HG02943 (cell line): ENCODE measurements around the gene ABCB11.
A peak's percentile ranks its signal among the peaks of the same experiment; 100 is the strongest.

Experiments used
- ATAC-seq: cut with Tn5 transposase; IDR thresholded peaks from one replicate; pipeline ENCODE4 v1.9.1; 2021; ENCODE audit warnings: mild to moderate bottlenecking, low read depth, moderate library complexity; ENCODE audit not compliant: unreplicated experiment

ABCB11 gene

GRCh38 chr2:168981651-168982050 is 49.5 kb downstream of the ABCB11 start:
- no peak for ATAC-seq

- ATAC-seq: no peak
Observed at GRCh38 chr2:168978461-168978861, 52.7 kb downstream of the ABCB11 start.

DNA sequence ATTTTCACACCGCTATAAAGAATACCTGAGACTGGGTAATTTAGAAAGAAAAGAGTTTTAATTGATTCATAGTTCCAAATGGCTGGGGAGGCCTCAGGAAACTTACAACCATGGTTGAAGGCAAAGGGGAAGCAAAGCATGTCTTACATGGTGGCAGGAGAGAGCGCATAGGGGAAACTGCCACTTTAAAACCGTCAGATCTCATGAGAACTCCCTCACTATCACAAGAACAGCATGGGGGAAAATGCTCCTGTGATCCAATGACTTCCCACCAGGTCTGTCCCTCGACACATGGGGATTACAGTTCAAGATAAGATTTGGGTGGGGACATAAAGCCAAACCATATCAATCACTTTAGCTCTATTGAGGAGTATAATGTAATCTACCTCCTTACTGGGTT is 53.5 kb downstream of the ABCB11 start:
- ATAC-seq: no peak

DNA sequence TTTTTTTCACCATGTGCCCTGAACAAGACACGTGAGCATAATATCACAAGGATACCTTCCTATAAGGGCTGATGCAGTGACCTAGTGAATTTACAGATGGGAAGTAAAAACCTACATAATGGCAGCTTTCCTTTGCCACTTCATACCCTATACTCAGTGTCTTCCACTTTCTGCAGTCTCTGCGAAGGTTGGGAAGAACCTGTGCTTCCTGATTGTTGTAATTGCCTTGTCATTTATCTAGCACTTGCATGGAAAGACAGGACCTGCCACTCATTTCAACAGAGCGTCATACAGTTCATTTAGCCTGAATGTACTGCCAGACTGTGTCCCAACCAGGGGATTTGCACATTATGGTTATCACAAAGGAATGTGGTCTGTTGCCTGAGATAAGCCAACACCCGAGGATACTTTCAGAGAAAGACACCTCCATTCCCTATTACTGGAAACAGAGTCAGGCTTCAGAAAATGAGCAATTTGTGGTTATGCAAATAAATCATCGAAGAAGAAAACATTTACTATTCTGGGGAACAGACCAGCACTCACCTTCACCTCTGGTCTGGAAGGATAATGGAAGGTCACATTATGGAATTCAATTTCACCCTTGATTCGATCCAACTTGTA is 55.0 kb downstream of the ABCB11 start:
- no peak for ATAC-seq

GRCh38 chr2:168974428-168974827 is 56.7 kb downstream of the ABCB11 start:
- ATAC-seq: no peak

DNA sequence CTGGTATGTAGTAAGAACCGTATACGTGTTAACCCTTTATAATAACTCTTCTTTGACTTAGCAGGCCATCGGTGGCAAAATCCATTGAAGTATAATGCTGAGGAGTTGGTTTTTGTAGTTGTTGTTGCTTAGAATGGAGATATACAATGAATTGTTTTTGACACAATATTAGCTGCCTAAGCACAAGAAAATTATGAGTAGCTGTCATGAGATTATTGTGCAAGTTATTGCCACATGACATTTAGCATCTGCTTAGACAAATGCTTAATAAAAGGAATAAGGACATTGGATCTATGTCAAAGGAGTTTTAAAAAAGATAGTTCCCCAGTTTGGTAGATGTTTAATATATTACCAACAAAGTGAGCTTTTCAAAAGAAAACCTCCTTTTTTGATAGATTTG is 59.9 kb downstream of the ABCB11 start:
- ATAC-seq: no peak

DNA sequence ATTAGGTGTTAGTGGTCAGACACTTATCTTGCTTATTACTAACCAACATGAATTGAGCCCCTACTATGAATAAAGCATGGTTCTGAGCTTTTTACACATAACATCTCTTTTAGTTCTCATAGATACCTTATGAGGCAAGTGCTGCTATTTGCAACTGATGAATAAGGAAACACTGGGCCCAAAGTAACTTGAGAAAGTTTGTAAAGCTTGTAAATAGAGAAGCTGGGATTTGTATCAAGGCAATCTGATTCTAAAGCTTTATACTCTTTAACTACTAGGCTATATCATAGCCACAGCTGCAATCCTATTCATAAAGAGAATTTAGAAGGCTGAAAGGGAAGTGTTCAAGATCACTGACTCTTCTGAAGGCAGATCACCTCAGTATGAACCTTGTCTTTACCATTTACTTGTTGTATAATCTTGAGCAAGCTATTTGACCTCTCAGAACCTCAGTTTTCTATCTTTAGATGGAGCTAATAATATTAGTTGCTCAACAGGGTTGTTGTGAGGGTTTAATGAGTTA is 60.4 kb downstream of the ABCB11 start:
- ATAC-seq: no peak

GRCh38 chr2:168969865-168970264 is 61.3 kb downstream of the ABCB11 start:
- ATAC-seq: no peak

DNA sequence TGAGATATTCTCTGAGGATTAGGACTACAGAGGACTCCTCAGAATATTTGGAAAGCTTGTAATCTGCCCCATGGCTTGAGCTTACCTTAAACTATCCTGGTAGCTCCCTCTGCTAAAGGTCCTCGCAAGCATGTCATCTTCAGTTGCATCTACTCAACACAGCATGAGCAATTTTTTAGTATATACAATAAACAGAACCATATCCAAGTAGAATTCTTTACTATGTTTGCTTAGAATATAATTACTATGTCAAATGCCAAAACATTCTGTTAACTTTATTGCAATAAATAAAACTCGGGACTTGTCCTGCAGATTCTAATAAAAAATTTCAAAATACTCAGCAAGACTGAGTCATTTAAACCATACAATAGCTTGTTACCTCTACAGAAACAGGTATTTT is 62.8 kb downstream of the ABCB11 start:
- ATAC-seq: no peak

DNA sequence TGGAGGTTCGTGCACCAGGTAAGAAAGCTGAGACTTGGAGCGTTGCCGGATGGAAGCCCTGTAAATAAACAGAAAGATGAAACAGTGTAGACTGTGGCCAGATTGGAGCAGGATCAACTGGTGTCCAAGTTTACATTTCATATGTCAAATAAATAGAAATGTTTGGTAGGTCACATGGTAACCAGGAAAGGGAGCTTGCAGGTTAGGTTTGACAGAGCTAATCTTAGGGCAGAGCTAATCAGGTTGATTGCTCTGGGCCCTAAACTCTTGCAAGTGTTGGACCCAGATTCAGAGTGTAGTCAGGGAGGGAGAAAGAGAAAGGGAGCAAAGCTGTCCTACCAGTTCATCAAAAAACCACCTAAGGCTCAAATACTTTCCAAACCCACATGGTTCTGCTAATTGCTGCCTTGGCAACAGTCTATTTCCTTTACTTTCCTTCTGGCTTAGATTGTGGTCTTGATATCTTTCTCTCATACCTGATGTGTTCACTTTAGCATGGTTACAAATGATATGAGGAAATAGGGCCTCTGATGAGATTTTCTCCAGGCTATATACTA is 66.8 kb downstream of the ABCB11 start:
- ATAC-seq: no peak

DNA sequence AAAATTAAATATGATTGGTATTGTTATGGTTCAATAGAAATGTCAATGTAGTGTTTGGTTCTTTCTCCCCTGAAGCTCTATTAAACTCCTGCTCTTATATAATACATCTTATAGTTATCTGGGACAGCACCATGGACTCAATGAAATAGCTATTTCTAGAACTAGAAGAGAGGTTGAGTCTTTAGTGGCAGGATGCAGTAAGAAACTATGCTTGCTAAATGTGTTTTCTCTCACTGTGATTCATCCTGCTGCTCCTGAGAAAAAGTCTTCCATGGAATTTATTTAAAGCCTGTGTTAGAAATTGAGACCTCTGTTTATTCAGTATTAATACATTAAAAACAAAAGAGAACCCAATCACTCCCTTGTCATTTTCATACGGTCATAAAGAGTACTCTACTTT is 68.5 kb downstream of the ABCB11 start:
- ATAC-seq: no peak

- ATAC-seq: peak; percentile 86
Observed at GRCh38 chr2:168961450-168962229, 69.5 kb downstream of the ABCB11 start.

DNA sequence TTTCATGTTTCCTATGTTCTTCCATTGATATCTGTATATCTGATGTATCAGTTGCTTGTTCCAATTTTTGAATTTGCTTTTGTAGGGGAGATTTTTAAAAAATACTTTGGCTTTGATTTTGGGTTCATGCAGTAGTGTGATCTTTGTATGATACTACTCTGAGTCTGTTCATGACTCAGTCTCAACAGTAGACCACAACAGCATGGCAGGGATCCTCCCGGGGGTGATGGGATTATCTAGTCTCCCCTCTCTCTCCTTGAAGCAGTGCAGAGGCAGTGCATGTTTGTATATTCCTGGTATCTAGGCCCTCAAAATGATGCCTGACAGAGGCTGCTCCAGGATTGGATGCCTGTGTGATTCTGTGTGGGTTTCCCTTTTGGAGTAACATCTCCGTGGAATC is 74.7 kb downstream of the ABCB11 start:
- ATAC-seq: no peak

DNA sequence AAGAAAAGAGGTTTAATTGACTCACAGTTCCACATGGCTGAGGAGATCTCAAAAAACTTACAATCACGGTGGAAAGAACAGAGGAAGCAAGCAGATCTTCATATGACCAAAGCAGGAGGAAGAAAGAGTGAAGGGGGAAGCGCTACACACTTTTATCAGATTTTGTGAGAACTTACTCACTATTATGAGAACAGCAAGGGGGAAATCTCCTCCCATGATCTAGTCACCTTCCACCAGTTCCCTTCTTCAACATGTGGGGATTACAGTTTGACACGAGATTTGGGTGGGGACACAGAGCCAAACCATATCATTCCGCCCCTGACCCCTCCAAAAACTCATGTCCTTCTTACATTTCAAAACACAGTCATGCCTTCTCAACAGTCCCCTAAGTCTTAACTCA is 75.8 kb downstream of the ABCB11 start:
- ATAC-seq: no peak

- no peak for ATAC-seq
Observed at GRCh38 chr2:168954256-168954655, 76.9 kb downstream of the ABCB11 start.

GRCh38 chr2:168952424-168952823 is 78.7 kb downstream of the ABCB11 start:
- ATAC-seq: no peak

- no peak for ATAC-seq
Observed at GRCh38 chr2:168951871-168952270, 79.3 kb downstream of the ABCB11 start.

DNA sequence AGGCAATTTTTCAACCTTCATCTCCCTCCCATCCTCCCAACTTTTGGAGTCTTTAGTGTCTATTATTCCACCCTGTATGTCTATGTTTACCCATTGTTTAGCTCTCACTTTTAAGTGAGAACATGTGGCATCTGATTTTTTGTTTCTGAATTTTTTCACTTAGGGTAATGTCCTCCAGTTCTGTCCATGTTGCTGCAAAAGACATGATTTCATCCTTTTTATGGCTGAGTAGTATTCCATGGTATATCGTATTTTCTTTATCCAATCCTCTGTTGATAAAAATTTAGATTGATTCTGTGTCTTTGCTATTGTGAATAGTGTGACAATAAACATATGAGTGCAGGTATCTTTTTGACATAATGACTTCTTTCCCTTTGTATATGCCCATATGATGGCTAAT is 81.8 kb downstream of the ABCB11 start:
- ATAC-seq: no peak

GRCh38 chr2:168948621-168949212 is 82.4 kb downstream of the ABCB11 start:
- ATAC-seq: no peak

DNA sequence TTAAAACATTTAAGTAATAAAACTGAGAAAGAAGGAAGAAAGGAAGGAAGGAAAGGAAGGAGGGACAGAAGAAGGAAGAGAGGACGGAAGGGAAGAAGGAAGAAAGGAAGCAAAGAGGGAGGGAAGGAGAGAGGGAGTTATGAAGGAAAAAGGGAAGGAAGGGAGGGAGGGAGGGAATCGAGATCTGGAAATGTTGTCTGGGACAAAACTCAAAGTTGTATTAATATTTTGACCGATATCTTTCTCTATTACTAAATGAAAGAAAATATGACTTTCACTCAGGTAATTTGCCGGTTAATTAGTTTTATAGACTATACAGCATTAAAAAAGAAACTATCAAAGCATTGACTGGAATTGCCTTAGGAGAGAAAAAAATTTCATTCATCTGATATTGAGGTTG is 85.6 kb downstream of the ABCB11 start:
- ATAC-seq: no peak

DNA sequence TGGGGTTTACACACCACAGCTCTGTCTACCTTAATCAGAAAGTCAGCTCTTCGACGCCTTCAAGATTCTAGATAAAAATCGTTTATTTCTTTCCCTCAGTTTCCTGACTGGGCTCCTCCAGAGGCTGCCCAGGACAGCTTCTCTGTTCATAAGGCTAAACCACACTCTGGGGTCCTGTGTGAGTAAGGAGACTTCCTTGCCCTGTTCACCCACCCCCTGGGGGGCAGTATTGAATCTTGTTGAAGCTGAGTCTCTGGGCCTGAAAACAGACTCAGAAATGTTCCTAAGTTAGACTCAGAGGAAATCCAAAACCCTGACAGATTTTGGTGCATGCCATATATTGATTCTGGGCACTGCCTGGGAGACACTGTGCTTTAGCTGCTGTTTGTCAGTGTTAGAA is 87.1 kb downstream of the ABCB11 start:
- ATAC-seq: no peak
